GM12892 (cell line): ENCODE measurements around the gene TESK1.
A peak's percentile ranks its signal among the peaks of the same experiment; 100 is the strongest.
"Not testable (repeated sequence)": the region's sequence is repeated elsewhere in the genome, so short reads cannot be mapped to it uniquely, and the experiment has no call there.

Source experiments
- DNase-seq: peaks from one replicate; pipeline ENCODE4 v3.0.0; 2011; ENCODE audit not compliant: insufficient read length
- FAIRE-seq: peaks from 2 replicates; lab custom pipeline; 2011; peaks lifted over from hg19 to GRCh38; lab: Jason Lieb, UNC
- POLR2A ChIP-seq: IDR thresholded peaks from 2 replicates; pipeline ENCODE4 v1.6.1; 2011; ENCODE audit warnings: low read depth, low read length, control low read depth
- POLR2AphosphoS5 ChIP-seq: IDR thresholded peaks from 2 replicates; pipeline ENCODE4 v1.6.1; 2011; ENCODE audit warnings: low read depth, low read length, control low read depth
- TAF1 ChIP-seq: IDR thresholded peaks from 2 replicates; pipeline ENCODE4 v1.6.1; 2011; ENCODE audit warnings: low read depth, mild to moderate bottlenecking, control low read depth, low read length, borderline replicate concordance

TESK1 gene

DNA sequence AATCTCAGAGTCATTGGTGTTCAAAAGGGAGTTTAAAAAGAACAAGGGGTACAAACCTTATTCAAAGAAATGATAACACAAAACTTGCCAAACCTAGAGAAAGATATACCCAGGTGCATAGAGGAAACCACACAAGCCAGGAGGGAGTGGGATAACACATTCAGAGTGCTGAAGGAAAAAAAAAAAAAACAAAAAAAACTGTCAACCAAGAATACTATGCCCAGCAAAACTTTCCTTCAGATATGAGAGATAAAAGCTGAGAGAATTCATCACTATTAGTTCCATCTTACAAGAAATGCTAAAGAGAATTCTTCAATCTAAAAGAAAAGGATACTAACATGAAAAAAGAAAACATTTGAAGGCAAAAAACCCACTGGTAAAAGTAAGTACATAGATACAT lies 11.5 kb upstream of the TESK1 start:
- no peak for FAIRE-seq
- no peak for DNase-seq
- TF ChIP-seq TAF1 (no peak), POLR2AphosphoS5 (no peak), POLR2A (no peak)

DNA sequence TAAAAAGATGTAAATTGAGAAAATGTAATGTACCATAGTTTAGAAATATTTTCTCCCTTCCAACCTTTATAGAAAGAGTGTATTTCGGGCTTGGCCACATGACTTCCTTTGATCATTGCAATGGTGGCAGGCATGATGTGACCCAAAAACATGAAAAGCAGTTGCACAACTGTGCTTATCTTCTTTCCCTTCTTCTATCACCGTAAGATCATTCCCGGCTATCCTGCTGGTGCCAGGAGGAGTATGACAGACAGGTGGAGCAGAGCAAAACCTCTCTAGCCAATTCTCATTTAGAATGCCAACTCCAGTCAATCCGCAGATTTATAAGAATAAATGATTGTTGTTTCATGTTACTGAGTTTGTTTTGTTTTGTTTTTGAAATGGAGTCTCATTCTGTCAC lies 10.6 kb upstream of the TESK1 start:
- DNase-seq (no peak), FAIRE-seq (no peak)
- TF ChIP-seq TAF1 (no peak), POLR2AphosphoS5 (no peak), POLR2A (no peak)

DNA sequence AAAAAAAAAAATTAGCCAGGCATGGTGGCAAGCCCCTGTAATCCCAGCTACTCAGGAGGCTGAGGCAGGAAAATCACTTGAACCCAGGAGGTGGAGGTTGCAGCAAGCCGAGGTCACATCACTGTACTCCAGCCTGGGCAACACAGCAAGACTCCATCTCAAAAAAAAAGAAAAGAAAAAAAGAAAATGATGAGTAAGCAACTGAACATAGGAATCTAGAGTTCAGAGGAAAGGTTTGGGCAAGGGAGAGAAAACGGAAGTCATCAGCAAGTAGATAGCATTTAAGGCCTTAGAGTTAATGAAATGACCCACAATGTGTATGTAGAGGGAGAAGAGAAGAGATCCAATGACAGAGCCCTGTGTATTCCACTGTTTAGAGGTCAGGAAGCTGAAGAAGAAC lies 8.2 kb upstream of the TESK1 start:
- not testable (repeated sequence) for FAIRE-seq, DNase-seq

DNA sequence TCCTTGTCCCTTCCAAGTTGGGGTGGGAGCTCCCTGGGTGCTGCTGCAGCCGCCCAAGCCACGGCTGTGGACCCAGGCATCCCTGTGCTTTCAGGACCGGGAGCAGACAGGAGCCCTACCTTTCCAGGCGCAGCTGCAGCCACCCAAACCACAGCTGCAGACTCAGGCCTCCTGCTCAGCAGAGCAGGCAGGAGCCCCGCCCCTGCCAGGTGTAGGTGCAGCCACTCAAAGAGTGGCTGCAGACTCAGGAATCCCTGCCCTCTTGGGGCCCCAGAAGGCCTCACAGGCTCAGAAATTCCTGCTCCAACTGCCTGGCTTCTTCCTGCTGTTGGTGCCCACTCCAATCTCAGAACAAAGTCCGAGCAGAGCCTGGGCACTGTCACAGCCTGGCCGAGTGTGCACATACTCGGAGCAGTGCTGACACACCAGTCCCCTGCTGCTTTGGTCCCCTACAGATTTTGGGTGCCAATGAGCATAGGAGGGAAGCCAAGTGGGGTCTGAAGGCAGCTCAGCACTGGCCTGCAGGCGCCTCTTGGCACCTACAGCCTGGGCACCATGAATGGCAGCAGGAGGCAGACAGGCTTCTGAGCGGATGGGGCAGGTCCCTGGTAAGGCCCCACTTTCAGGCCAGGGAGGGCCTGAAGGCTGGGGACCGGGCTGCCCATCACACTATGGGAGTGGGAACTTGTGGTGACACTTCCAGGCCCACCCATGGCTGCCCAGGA lies 6.0 kb upstream of the TESK1 start:
- TF ChIP-seq POLR2A (no peak), POLR2AphosphoS5 (no peak), TAF1 (no peak)
- no peak for FAIRE-seq
- no peak for DNase-seq

DNA sequence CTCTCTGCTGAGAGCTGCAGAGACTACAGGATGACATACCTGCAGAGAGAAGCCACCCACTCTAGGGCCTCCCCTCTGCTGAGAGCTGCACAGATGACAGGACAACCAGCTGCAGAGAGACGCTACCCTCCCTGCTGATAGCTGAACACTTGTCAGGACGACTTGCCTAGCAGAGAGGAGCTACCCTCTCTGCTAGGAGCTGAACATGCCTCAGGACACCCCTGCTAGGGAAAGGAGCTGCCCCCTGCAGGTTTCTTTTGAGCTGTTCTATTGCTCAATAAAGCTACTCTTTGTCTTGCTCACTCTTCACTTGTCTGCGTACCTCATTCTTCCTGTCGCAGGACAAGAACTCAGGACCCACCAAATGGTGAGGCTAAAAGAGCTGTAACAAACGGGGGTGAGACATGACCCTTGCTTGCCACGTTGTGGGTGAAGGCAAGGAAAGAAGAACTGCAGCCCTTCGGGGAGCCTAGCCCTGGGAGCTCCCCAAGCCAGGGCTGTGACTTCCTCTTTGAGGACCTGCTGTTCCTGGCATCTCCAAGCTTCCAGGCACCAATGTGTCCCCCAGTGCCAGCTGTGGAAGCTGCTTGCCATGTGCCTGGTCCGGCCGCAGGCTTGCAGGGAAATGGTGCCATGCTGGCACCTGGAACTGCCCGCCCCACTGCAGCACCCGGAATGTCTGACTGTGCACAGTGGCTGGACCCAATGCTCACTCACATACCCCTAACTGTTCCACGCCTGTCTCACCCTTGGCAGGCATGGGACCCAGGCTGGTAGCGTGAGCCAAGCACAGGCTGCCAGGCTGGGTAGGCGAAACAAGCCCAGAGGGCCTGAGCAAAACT lies 5.1 kb upstream of the TESK1 start:
- DNase-seq (no peak), FAIRE-seq (no peak)
- no peak for TF ChIP-seq TAF1
- TF ChIP-seq POLR2AphosphoS5 = no peak
- no peak for TF ChIP-seq POLR2A

DNA sequence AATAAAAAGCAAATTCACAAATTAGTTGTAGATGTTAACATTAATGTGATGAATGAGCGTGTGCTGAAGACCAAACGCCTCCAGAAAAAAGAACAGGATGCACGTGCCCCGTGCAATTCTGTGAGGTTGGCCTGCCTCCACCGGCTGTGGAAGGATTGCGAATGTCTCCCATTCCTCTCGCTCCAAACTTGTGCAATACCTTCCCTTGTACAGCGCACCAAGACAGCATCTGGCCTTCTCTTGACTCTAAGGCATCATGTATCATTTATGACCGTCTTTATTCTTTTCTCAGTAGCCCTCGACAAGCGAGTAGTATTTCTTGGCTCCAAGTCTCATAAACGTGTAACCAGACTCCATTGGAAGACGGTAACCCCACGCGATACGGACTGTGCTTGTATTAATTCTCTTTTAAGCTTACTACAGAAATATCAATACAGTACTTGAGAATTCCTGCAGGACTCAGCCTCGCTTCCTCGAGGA lies 1.5 kb upstream of the TESK1 start:
- TF ChIP-seq POLR2A = no peak
- no peak for FAIRE-seq
- no peak for DNase-seq

DNA sequence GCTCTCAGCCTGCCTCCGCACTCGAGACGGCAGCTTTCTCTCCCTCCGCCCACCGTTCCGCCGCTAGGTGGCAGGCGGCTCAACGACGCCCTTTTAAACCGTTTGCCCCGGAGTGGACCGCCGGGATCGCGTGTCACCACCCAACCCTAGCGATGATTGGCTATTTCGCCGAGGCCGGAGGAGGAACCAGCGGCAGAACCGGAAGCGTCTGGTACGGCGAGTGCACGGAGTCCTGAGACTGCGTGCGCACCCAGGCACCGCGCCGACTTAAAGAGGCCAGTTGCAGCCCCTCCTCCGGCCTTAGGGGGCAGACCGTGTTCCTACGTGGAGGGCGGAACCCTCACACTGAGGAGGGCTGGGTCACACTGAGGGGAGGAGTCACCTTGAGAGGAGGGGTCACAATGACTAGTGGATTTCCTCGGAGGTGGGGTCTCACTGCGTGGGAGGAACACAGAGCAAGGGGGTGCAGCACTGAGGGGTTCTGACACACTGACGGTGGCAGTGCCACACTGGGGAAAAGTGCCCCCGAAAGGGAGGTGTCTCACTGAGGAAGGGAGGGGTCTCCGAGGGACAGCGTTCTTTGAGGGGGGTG lies 980 bp upstream of the TESK1 start:
- DNase-seq = peak; percentile 96
- FAIRE-seq = peak; percentile 99
- TF ChIP-seq POLR2A (peak; percentile 76; the same call in 1 of the 2 replicates), POLR2AphosphoS5 (peak; percentile 58; the same call in 1 of the 2 replicates), TAF1 (no peak)

DNA sequence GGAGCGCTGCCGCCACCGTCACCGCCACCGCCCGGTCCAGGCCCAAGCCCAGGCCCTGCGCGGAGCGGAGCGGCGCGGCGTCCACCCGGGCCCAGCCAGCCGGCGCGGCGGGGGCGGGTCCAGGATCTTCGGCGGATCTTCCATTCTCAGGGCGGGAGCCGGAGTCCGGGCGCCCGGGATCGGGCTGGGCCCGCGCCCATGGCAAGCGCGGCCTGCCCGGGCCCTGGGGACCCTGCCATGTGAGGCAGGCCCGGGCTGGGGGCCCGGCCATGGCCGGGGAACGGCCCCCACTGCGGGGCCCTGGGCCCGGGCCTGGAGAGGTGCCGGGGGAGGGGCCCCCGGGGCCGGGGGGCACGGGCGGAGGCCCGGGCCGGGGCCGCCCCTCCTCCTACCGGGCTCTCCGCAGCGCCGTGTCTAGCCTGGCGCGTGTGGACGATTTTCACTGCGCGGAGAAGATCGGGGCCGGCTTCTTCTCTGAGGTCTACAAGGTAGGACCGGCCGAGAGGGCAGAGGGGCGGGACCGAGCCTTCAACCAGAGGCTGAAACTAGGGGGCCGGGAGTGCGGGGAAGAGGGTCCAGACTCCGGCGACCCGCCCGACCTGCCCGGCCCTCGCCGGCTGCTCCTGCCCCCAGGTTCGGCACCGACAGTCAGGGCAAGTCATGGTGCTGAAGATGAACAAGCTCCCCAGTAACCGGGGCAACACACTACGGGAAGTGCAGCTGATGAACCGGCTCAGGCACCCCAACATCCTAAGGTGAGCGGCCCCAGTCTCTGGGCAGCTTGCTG lies 482 bp downstream of the TESK1 start:
- TF ChIP-seq TAF1 (no peak), POLR2AphosphoS5 (no peak), POLR2A (no peak)
- peak; percentile 45 for DNase-seq

DNA sequence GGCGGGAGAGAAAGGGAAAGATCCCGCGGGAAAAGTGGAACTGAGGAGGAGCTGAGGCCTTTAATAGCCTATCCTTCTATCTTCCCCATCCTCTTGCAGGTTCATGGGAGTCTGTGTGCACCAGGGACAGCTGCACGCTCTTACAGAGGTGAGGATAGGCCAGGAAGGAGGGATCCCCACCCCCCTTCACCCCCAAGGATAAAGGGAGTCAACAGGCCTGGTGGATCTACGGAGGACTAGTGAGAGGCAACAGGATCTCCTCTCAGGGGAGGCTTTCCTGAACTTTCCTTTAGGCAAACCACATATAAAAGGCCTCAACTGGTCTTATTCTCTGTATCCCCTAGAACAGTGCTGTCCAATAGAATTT lies 1.1 kb downstream of the TESK1 start:
- FAIRE-seq (no peak), DNase-seq (no peak)
- no peak for TF ChIP-seq POLR2A
- TF ChIP-seq TAF1 = no peak
- no peak for TF ChIP-seq POLR2AphosphoS5

More for the DNA sequence above, 482 bp downstream of the TESK1 start:
- peak; percentile 48 for FAIRE-seq

DNA sequence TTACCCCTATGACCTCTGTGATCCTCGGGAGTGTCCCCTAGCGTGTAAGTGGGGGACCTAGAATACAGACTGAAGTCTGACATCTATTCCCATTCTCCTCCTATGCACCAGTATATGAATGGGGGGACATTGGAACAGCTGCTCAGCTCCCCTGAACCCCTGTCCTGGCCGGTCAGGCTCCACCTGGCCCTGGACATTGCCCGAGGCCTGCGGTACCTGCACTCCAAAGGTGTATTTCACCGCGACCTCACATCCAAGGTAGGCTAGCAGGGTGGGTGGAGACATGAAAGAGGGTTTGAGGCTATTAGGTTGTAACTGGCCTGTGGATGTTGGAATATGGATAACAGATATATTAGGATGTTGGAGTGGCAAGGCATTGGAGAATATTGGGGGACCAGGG lies 1.7 kb downstream of the TESK1 start:
- no peak for FAIRE-seq
- TF ChIP-seq POLR2A (no peak), TAF1 (no peak), POLR2AphosphoS5 (no peak)

DNA sequence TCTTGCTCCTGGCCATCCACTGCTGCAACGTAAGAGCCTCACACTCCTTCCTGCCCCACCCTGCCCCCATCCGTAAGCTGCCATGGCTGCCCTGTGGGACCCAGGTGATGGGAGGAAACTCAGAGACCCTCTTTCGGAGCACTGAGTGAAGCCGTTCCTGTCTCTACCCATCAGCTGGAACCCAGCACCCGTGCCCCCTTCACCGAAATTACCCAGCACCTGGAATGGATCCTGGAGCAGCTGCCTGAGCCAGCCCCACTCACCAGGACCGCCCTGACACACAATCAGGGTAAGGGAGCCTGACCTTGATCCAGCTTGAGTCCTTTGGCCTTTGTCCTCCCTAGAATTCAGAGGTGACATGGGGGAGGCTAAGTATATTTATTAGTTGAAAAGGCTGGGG lies 3.2 kb downstream of the TESK1 start:
- FAIRE-seq = no peak
- no peak for TF ChIP-seq POLR2A
- TF ChIP-seq POLR2AphosphoS5 = no peak
- no peak for TF ChIP-seq TAF1
- DNase-seq = no peak

More for the DNA sequence above, 1.7 kb downstream of the TESK1 start:
- no peak for DNase-seq
